ELF-1 (cell line): ENCODE measurements around the gene CLDN4.

Experiments
- DNase-seq: peaks from one replicate; pipeline ENCODE4 v3.0.0-alpha.2; 2016; ENCODE audit warnings: low read depth, low spot score

The CLDN4 gene

GRCh38 chr7:73872056-73872908 lies 41.5 kb downstream of the CLDN4 start:
- DNase-seq = no peak

- DNase-seq = no peak
Observed at GRCh38 chr7:73876361-73876760, 45.6 kb downstream of the CLDN4 start.

GRCh38 chr7:73876973-73877372 lies 46.2 kb downstream of the CLDN4 start:
- no peak for DNase-seq

DNA sequence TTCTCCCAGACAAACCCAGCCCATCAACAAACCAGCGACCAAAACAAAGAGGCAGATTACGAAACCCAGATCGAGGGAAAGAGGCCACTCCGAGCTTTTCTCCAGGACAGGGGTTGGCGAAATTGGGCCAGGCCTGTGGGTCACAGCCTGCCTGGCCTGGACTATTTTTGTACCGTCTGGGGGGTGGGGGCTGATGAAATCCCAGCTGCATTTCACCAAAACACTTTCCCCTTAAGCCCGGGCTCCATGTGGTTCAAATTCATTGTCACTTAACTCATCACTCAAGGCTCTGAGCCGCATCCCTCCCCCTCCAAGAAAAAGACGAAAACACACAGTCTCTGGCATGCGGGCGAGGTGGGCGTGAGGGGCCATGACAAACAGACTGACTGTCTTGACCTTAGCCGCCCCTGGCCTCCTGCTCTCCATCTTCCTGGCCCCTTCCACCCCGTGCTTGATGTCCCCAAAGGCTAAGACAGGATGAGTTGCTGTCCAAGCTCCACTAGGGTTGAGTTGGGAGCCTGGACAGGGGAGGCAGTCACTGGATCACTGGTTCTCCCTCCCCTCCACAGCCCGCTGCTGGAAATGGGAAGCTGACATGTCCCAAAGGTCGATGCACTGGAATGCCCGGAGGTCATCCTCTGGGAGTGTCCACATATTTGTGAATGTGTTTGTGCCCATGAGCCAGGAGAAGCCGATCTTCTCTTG lies 49.3 kb downstream of the CLDN4 start:
- no peak for DNase-seq

DNA sequence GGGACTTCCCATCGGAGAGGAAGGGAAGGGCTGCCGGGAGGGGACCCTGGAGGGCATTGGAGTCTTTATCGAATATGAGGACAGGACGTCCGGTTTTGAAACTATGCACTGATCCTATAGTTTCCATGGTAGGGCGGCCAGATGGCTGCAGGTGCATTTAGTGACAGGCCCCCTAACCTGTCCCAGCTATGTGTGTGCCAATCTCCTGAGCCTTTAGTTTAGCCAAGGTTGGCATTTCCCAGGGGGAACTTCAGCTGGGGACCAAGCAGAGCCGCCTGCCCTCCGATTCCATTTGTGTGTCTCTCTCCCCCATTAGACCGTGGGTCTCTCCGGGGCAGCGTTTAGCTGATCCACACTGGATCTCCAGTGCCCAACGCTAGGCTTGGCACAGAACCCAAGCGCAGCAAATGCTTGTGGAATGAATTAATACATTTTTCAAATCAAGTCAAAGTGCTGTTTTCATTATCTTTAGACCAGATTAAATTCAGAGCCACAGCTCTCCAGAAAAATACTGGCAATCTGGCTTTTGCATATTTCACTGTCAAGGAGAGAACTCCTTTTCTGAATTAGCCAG lies 50.0 kb downstream of the CLDN4 start:
- no peak for DNase-seq

DNA sequence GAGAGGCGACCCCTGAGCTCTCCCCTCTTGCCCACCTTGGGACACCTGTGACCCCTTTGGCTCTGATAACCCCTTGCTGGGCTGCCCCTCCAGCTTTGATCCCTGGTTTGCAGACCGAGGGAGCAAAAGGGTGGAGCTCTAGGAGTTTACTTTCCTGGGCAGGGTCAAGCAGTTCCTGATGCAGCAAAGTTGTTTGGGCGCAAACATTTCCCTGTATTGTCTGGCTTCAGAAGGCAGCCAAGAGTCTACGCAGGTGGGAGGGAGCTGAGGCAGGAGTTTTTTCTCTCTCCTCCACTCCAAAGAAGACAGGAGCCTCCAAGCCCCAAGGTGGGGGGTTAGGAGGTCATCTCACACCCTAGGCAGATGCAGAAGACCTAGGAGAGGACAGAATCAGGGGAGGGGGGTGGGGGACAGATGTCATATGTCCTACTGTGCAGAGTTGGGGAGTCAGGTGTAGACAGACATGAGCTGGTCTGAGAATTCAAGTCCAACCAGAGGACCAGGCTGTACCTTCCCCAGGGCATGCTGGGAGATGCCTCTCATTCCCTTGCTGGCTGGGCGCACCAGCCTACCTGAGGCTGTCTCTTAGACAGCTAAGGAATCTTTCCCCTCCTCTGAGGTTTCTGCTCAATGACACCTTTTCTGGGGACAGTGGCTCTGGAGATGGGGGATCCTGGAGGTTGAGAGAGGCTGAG lies 50.7 kb downstream of the CLDN4 start:
- DNase-seq = no peak

DNA sequence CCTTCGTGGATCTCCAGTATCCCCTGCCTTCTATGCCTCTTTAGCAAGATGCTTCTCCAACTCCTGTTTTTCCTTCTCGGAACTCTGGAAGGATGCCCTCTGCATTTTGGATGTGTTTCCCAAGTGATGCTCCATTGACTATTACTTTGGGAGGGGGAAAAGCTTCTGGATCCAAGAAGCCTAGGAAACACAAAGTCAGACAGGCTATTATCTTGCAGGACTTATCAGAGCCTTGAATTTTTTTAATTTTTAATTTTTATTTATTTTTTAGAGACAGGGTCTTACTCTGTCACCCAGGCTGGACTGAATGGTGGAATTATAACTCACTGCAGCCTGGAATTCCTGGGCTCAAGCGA lies 51.2 kb downstream of the CLDN4 start:
- DNase-seq = no peak
